Measurements from ENCODE around the gene ST3GAL2. TPM values are rescaled to one million over a fixed set of nuclear protein-coding genes. Genes with fewer than 3 reads are reported as not detected.

ST3GAL2 gene
- total and polyA plus RNA-seq, 8 donors: 3.5 to 16.2 (median 4.6) TPM

DNA sequence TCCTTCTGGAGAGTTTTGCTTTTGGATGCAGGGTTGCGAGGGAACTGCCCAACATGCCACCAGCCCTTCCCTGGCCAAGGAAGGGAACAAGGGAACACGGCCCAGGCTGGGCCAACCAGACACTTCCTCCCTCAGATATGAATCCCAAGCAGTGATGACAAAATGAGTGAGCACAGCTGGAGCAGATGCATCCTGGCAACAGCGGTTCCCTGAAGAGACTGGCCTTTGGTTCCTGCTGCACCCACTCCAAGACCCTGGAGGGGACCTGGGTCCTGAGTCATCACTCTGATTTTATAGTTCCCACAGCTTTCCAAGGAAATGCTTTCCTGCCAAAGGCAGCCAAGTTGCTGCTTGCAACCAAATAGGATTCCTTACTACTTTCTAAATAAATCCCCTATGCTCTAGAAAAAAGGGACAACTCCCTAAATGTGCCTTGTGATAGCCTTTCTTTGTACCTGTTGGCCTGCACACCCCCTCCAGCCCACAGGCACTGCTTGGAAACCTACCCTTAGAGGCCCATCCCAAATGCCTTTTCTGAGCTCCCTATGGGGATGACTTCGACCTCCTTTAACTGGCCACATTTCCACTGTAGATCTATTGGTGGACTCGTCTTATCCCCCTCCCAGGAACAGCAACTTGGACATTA lies 5.3 kb downstream of the ST3GAL2 start:
- DNase-seq (no peak), ATAC-seq (peak in 1 of 4 donors; percentile 5), FAIRE-seq (no peak)
- H3K27me3 ChIP-seq: no peaks in the 10 kb centered on the region
- no peak overlapping the region for H3K4me3 ChIP-seq
- H3K4me1 ChIP-seq: peaks cover 6 to 18% (median 7%) of the 10 kb centered on the region in 3 donors
- intact Hi-C loops (cut with DNase I): no loop called here
- H3K9me3 ChIP-seq: no peaks in the 10 kb centered on the region
- no peak overlapping the region for H3K27ac ChIP-seq
- TF ChIP-seq, protein P1, sequence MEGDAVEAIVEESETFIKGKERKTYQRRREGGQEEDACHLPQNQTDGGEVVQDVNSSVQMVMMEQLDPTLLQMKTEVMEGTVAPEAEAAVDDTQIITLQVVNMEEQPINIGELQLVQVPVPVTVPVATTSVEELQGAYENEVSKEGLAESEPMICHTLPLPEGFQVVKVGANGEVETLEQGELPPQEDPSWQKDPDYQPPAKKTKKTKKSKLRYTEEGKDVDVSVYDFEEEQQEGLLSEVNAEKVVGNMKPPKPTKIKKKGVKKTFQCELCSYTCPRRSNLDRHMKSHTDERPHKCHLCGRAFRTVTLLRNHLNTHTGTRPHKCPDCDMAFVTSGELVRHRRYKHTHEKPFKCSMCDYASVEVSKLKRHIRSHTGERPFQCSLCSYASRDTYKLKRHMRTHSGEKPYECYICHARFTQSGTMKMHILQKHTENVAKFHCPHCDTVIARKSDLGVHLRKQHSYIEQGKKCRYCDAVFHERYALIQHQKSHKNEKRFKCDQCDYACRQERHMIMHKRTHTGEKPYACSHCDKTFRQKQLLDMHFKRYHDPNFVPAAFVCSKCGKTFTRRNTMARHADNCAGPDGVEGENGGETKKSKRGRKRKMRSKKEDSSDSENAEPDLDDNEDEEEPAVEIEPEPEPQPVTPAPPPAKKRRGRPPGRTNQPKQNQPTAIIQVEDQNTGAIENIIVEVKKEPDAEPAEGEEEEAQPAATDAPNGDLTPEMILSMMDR (IDR thresholded peaks at IDR 0.05): no peak
- 80 to 81% methylated on average over 5 of the region's 5 CpGs for WGBS, 2 donors
- no peaks in the 10 kb centered on the region for H3K36me3 ChIP-seq

DNA sequence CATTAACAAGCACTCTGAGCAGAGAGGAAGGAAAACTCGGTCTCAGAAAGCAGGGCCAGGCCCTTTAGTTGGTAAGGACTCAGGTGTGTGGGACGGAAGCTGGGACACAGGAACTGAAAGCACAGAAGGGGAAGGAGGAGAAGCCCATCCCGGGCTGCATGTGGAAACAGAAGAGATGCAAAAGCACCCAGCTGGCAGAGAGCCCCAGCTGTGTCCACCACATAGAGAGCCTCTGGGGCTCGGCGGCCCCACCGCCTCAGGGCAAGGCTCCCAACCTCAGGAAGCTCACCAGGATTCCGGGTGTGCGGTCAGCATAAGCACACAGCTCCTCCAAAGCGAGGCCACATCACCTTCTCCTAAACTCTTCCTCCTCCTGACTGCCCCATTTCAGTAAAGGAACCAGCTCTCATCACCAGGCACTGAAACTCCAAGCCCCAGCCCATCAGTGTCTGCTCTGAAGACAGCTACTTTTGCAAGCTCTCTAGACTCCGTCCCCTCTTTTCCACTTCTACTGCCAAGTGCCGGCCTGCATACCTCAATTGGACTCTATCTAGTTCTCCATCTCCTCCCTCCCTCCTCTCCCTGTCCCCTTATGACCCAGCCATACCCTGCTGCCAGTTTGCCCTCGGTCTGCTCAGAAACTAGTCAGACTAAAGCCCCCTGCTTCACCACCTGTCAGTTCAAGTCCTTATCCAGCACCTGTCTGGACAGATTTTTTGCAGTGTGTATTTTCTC lies 6.0 kb downstream of the ST3GAL2 start:
- Histone ChIP-seq H3K36me3 (no peaks in the 10 kb centered on the region), H3K27me3 (no peaks in the 10 kb centered on the region), H3K4me1 (peaks cover 13 to 24% (median 13%) of the 10 kb centered on the region in 3 donors), H3K4me3 (no peak overlapping the region), H3K9me3 (no peaks in the 10 kb centered on the region), H3K27ac (no peak overlapping the region)
- TF ChIP-seq, protein P1 (IDR thresholded peaks at IDR 0.05): no peak
- 76 to 80% methylated on average over 12 of the region's 12 CpGs for WGBS, 2 donors
- intact Hi-C loops (cut with DNase I): no loop called here
- ATAC-seq (no peak), FAIRE-seq (no peak), DNase-seq (no peak)

DNA sequence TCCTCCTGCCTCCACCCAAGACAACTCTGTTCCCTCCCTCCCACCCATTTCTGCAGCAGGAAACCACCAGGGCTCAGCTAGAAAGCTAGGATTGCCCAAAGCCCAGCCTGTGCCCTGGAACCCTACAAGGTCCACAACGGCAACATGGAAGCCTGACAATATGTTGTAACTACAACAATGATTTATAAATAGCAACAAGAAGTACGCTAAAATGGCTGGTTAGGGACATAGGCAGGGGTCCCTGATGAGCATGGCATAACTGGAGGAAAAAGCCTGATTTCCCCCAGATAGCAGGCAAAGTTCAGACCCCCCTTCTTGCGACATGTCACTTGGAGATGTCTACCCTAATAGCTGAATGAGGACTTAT lies 6.6 kb downstream of the ST3GAL2 start:
- no peak overlapping the region for H3K4me3 ChIP-seq
- DNase-seq: no peak
- no peak for FAIRE-seq
- TF ChIP-seq, protein P1 (IDR thresholded peaks at IDR 0.05): no peak
- no peaks in the 10 kb centered on the region for H3K27me3 ChIP-seq
- H3K9me3 ChIP-seq: no peaks in the 10 kb centered on the region
- H3K36me3 ChIP-seq: no peaks in the 10 kb centered on the region
- intact Hi-C loops (cut with DNase I): no loop called here
- WGBS, 2 donors: 72 to 87% methylated on average over 3 of the region's 3 CpGs
- H3K4me1 ChIP-seq: peaks cover 16 to 29% (median 18%) of the 10 kb centered on the region in 3 donors
- ATAC-seq: no peak
- no peak overlapping the region for H3K27ac ChIP-seq

DNA sequence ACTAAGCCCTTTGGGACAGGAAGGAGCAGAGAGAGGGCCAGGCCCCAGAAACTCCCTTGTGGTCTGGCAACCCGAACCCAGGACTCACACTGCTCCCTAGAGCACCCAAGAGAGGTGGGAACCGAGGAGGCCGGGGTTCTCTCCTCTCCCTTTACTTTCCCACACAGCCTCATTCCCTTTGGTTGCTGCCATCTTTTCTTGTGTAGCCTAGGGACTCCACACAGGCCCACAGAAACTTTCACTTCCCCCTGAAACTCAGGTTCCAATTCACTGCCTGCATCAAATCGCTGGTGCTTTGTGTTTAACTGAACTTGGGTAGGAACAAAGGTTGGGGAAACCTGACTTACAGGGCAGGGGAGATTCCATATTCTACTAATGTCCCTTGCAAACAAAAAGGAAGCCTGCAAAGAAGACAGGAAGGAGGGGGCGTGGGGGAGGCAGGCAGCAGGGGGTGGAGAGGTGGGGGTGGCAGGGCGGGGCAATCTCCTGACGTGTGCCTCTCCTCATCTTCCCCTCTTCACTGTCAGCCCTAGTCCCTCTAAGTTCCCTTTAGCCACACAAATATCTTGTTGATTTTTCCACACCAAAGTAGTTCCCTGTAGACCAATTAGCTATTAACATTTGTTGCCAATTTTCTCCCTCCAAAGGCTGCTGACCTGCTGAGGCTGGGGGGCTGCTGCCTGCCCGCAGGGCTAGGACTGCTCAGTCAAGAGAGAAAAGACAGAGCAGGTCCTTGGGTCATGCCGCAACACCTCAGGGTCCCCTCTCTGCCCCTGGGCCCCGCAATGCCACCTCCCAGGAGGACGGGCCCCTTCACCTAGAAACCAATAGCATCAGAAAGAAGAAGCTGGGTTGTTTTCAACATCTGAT lies 8.0 kb downstream of the ST3GAL2 start:
- no peak for ATAC-seq
- H3K4me3 ChIP-seq: no peak overlapping the region

More for the DNA sequence above, 8.0 kb downstream of the ST3GAL2 start:
- no peak for DNase-seq
- 77 to 81% methylated on average over 11 of the region's 11 CpGs for WGBS, 2 donors
- Histone ChIP-seq H3K36me3 (no peaks in the 10 kb centered on the region), H3K9me3 (no peaks in the 10 kb centered on the region), H3K27me3 (no peaks in the 10 kb centered on the region), H3K4me1 (peaks cover 16 to 36% (median 18%) of the 10 kb centered on the region in 3 donors), H3K27ac (peak overlapping the region in 2 of 4 donors; percentile 55 to 71)
- TF ChIP-seq, protein P1 (IDR thresholded peaks at IDR 0.05): no peak
- no peak for FAIRE-seq
- intact Hi-C loops (cut with DNase I): no loop called here
